Neuronal stem cell (in vitro differentiated cells): Measurements from ENCODE around the gene DHX34.
A peak's percentile ranks its signal among the peaks of the same experiment; 100 is the strongest.

Experiments
- DNase-seq: peaks from one replicate; pipeline ENCODE4 v3.0.0-alpha.2; 2013; ENCODE audit warnings: low spot score
- H2AFZ ChIP-seq: one replicate; pipeline ENCODE4 v1.6.1; 2013; ENCODE audit warnings: mild to moderate bottlenecking, low read length, inconsistent platforms
- H2AK5ac ChIP-seq: 2 replicates; pipeline ENCODE4 v1.6.1; 2013; ENCODE audit warnings: low read depth, mild to moderate bottlenecking, inconsistent platforms, low read length, moderate library complexity, mixed read lengths
- H2BK120ac ChIP-seq: 2 replicates; pipeline ENCODE4 v1.6.1; 2013; ENCODE audit warnings: low read depth, mild to moderate bottlenecking, inconsistent platforms, low read length, moderate library complexity, mixed read lengths
- H2BK12ac ChIP-seq: one replicate; pipeline ENCODE4 v1.6.1; 2013; ENCODE audit warnings: low read length, inconsistent platforms
- H2BK15ac ChIP-seq: 2 replicates; pipeline ENCODE4 v1.6.1; 2013; ENCODE audit warnings: mild to moderate bottlenecking, low read length, inconsistent platforms, mixed read lengths
- H2BK5ac ChIP-seq: one replicate; pipeline ENCODE4 v1.6.1; 2013; ENCODE audit warnings: inconsistent platforms, mild to moderate bottlenecking, low read length, moderate library complexity
- H3K14ac ChIP-seq: one replicate; pipeline ENCODE4 v1.6.1; 2013; ENCODE audit warnings: low read length, inconsistent platforms
- H3K18ac ChIP-seq: 2 replicates; pipeline ENCODE4 v1.6.1; 2013; ENCODE audit warnings: low read length, inconsistent platforms
- H3K23ac ChIP-seq: 2 replicates; pipeline ENCODE4 v1.6.1; 2013; ENCODE audit warnings: low read depth, mild to moderate bottlenecking, mixed read lengths, low read length, inconsistent platforms; ENCODE audit not compliant: poor library complexity
- H3K27ac ChIP-seq: replicated peaks from 3 replicates; pipeline ENCODE4 v1.5.1; 2013; ENCODE audit warnings: low read length, inconsistent platforms
- H3K27me3 ChIP-seq, 3 experiments: 2 replicates each; pipeline ENCODE4 v1.6.1; 2013; ENCODE audit warnings: low read length in 3 of 3, mild to moderate bottlenecking in 2 of 3, inconsistent platforms in 1 of 3, low read depth in 1 of 3, mixed read lengths in 1 of 3, moderate library complexity in 1 of 3; ENCODE audit not compliant: control insufficient read depth in 3 of 3, insufficient read depth in 3 of 3
- H3K36me3 ChIP-seq, 2 donors: replicated peaks in 1 of 2; 2 replicates each; pipeline ENCODE4 v1.6.1; 2013; ENCODE audit warnings: low read length in 2 of 2; ENCODE audit not compliant: control insufficient read depth in 2 of 2, insufficient read depth in 2 of 2
- H3K4ac ChIP-seq: 2 replicates; pipeline ENCODE4 v1.6.1; 2013; ENCODE audit warnings: inconsistent platforms, mild to moderate bottlenecking, low read length, moderate library complexity
- H3K4me1 ChIP-seq, 2 donors: 1 replicate in 1 of 2; 2 replicates in 1 of 2; pipeline ENCODE4 v1.6.1; 2013; ENCODE audit warnings: low read length in 2 of 2, low read depth in 1 of 2; ENCODE audit not compliant: control insufficient read depth in 2 of 2, insufficient read depth in 1 of 2
- H3K4me2 ChIP-seq: one replicate; pipeline ENCODE4 v1.6.1; 2013; ENCODE audit warnings: mild to moderate bottlenecking, low read length, inconsistent platforms; ENCODE audit not compliant: insufficient read depth, poor library complexity, severe bottlenecking
- H3K4me3 ChIP-seq, 2 donors: 2 replicates each; pipeline ENCODE4 v1.5.1; 2013; ENCODE audit warnings: low read length in 2 of 2, mild to moderate bottlenecking in 2 of 2, inconsistent platforms in 1 of 2, moderate library complexity in 1 of 2
- H3K79me1 ChIP-seq: one replicate; pipeline ENCODE4 v1.6.1; 2013; ENCODE audit warnings: low read depth, mild to moderate bottlenecking, inconsistent platforms, low read length, moderate library complexity
- H3K9ac ChIP-seq: one replicate; pipeline ENCODE4 v1.6.1; 2013; ENCODE audit warnings: mild to moderate bottlenecking, low read depth, low read length, inconsistent platforms; ENCODE audit not compliant: poor library complexity
- H3K9me3 ChIP-seq, 2 donors: replicated peaks in 1 of 2; 2 replicates each; pipeline versions ENCODE3 to v1.6.1; 2013; ENCODE audit warnings: low read length in 2 of 2, mild to moderate bottlenecking in 2 of 2, inconsistent platforms in 1 of 2, low read depth in 1 of 2, mixed read lengths in 1 of 2, moderate library complexity in 1 of 2; ENCODE audit not compliant: control insufficient read depth in 2 of 2, insufficient read depth in 1 of 2
- H4K8ac ChIP-seq: one replicate; pipeline ENCODE4 v1.6.1; 2013; ENCODE audit warnings: low read depth, mild to moderate bottlenecking, inconsistent platforms, low read length, moderate library complexity
- H4K91ac ChIP-seq: one replicate; pipeline ENCODE4 v1.6.1; 2013; ENCODE audit warnings: low read length, low read depth, mild to moderate bottlenecking, inconsistent platforms; ENCODE audit not compliant: poor library complexity
- WGBS, 2 donors: extraction: QIAGEN DNeasy Blood & Tissue Kit; methylation state at CpG; one replicate each; pipeline ENCODE4 v1.1.7; 2013; ENCODE audit warnings: missing lambda C conversion rate in 2 of 2, mixed read lengths in 1 of 2; ENCODE audit not compliant: insufficient read length in 2 of 2, insufficient replicate concordance in 1 of 2; ENCODE audit errors: extremely low coverage in 2 of 2; 5-methylcytosine and 5-hydroxymethylcytosine counted together

Gene DHX34

GRCh38 chr19:47313754-47314295 lies 35.3 kb upstream of the DHX34 start:
- Histone ChIP-seq H3K18ac (no peak overlapping the region), H2AFZ (no peak overlapping the region), H3K9ac (peak overlapping the region; percentile 9), H4K8ac (no peak overlapping the region), H2BK120ac (no peak overlapping the region), H3K9me3 (no peaks in the 10 kb centered on the region), H3K36me3 (no peaks in the 10 kb centered on the region), H2BK15ac (no peak overlapping the region), H2BK12ac (no peak overlapping the region), H4K91ac (no peak overlapping the region), H3K27ac (no peak overlapping the region), H3K23ac (no peak overlapping the region), H3K4me2 (no peak overlapping the region), H3K4me1 (no peaks in the 10 kb centered on the region), H2BK5ac (no peak overlapping the region), H3K27me3 (no peaks in the 10 kb centered on the region), H3K4me3 (no peak overlapping the region), H2AK5ac (no peak overlapping the region), H3K4ac (no peak overlapping the region), H3K79me1 (no peaks in the 10 kb centered on the region), H3K14ac (no peak overlapping the region)
- no CpG with 5 or more reads among the region's 10 CpGs for WGBS, 2 donors
- DNase-seq: no peak

GRCh38 chr19:47315125-47315821 lies 33.8 kb upstream of the DHX34 start:
- H3K9me3 ChIP-seq: no peaks in the 10 kb centered on the region
- no peak overlapping the region for H3K4me3 ChIP-seq
- no peak overlapping the region for H3K14ac ChIP-seq
- H3K9ac ChIP-seq: no peak overlapping the region
- no peak overlapping the region for H3K23ac ChIP-seq
- H2AFZ ChIP-seq: no peak overlapping the region
- no peak overlapping the region for H2BK12ac ChIP-seq
- H2AK5ac ChIP-seq: no peak overlapping the region
- H3K27ac ChIP-seq: no peak overlapping the region
- no peak overlapping the region for H2BK120ac ChIP-seq
- H3K4ac ChIP-seq: no peak overlapping the region
- H3K36me3 ChIP-seq: no peaks in the 10 kb centered on the region
- DNase-seq: no peak
- no peak overlapping the region for H4K91ac ChIP-seq
- no peaks in the 10 kb centered on the region for H3K27me3 ChIP-seq
- WGBS, 2 donors: no CpG with 5 or more reads among the region's 12 CpGs
- no peak overlapping the region for H2BK15ac ChIP-seq
- no peak overlapping the region for H2BK5ac ChIP-seq
- no peaks in the 10 kb centered on the region for H3K79me1 ChIP-seq
- no peak overlapping the region for H4K8ac ChIP-seq
- H3K4me2 ChIP-seq: no peak overlapping the region
- H3K18ac ChIP-seq: no peak overlapping the region
- no peaks in the 10 kb centered on the region for H3K4me1 ChIP-seq

- Histone ChIP-seq H2BK120ac (no peak overlapping the region), H3K23ac (no peak overlapping the region), H3K27ac (no peak overlapping the region), H3K27me3 (no peaks in the 10 kb centered on the region), H3K9me3 (no peaks in the 10 kb centered on the region), H2AK5ac (no peak overlapping the region), H3K18ac (no peak overlapping the region), H4K91ac (no peak overlapping the region), H4K8ac (no peak overlapping the region), H3K79me1 (no peaks in the 10 kb centered on the region), H3K4me3 (no peak overlapping the region), H2BK12ac (no peak overlapping the region), H3K4me2 (no peak overlapping the region), H3K9ac (no peak overlapping the region), H3K36me3 (no peaks in the 10 kb centered on the region), H2AFZ (no peak overlapping the region), H2BK15ac (no peak overlapping the region), H3K4me1 (no peaks in the 10 kb centered on the region), H3K14ac (no peak overlapping the region), H2BK5ac (no peak overlapping the region), H3K4ac (no peak overlapping the region)
- DNase-seq: no peak
- no CpG with 5 or more reads among the region's 4 CpGs for WGBS, 2 donors
Measured at GRCh38 chr19:47316513-47316912, 32.6 kb upstream of the DHX34 start.

GRCh38 chr19:47319923-47320871 lies 28.9 kb upstream of the DHX34 start:
- no peak overlapping the region for H3K4ac ChIP-seq
- no peak overlapping the region for H2AFZ ChIP-seq
- H3K4me1 ChIP-seq: no peaks in the 10 kb centered on the region
- H3K27ac ChIP-seq: no peak overlapping the region
- no peaks in the 10 kb centered on the region for H3K79me1 ChIP-seq
- H3K36me3 ChIP-seq: no peaks in the 10 kb centered on the region
- H3K9ac ChIP-seq: peak overlapping the region; percentile 78
- H4K91ac ChIP-seq: peak overlapping the region; percentile 92
- WGBS, 2 donors: no CpG with 5 or more reads among the region's 46 CpGs
- H3K18ac ChIP-seq: peak overlapping the region; percentile 57
- no peak overlapping the region for H2BK120ac ChIP-seq
- peak overlapping the region; percentile 39 for H2BK5ac ChIP-seq
- H4K8ac ChIP-seq: peak overlapping the region; percentile 48
- H3K4me3 ChIP-seq: peak overlapping the region in 1 of 2 donors; percentile 3
- DNase-seq: no peak
- H3K27me3 ChIP-seq: peaks cover 0 to 8% (median 0%) of the 10 kb centered on the region in 3 experiments
- peak overlapping the region; percentile 82 for H3K14ac ChIP-seq
- H3K4me2 ChIP-seq: no peak overlapping the region
- H3K9me3 ChIP-seq: no peaks in the 10 kb centered on the region
- H2AK5ac ChIP-seq: no peak overlapping the region
- H2BK12ac ChIP-seq: no peak overlapping the region
- H2BK15ac ChIP-seq: peak overlapping the region; percentile 58
- peak overlapping the region; percentile 8 for H3K23ac ChIP-seq
